CD14-positive monocyte (primary cell): ENCODE results near the gene ESD. TPM values are rescaled to one million over a fixed set of nuclear protein-coding genes. Genes with fewer than 3 reads are reported as not detected.

Experiments
- DNase-seq, 3 donors: peaks; one replicate each; pipeline ENCODE4 v3.0.0-alpha.2; 2011 to 2022
- H2AFZ ChIP-seq: 2 replicates; pipeline ENCODE4 v1.6.0; 2012; ENCODE audit warnings: mild to moderate bottlenecking, low read depth, low read length, inconsistent platforms; ENCODE audit not compliant: insufficient read depth, poor library complexity, severe bottlenecking
- H3K27ac ChIP-seq, 2 donors: 1 replicate in 1 of 2; 2 replicates in 1 of 2; pipeline ENCODE4 v1.5.1; 2012 to 2013; ENCODE audit warnings: low read length in 2 of 2, control low read depth in 1 of 2, inconsistent platforms in 1 of 2, low read depth in 1 of 2, mild to moderate bottlenecking in 1 of 2
- H3K27me3 ChIP-seq, 2 donors: one replicate each; pipeline versions ENCODE4 v1.6.0 to v1.6.1; 2011 to 2013; ENCODE audit warnings: low read length in 2 of 2; ENCODE audit not compliant: control insufficient read depth in 2 of 2, insufficient read depth in 2 of 2
- H3K36me3 ChIP-seq, 2 donors: replicated peaks in 1 of 2; 1 replicate in 1 of 2; 2 replicates in 1 of 2; pipeline versions ENCODE4 v1.5.1 to v1.6.1; 2012 to 2013; ENCODE audit warnings: low read length in 2 of 2, control low read depth in 1 of 2, inconsistent platforms in 1 of 2, mild to moderate bottlenecking in 1 of 2; ENCODE audit not compliant: insufficient read depth in 2 of 2, control insufficient read depth in 1 of 2
- H3K4me1 ChIP-seq, 2 donors: 1 replicate in 1 of 2; 2 replicates in 1 of 2; pipeline versions ENCODE4 v1.5.1 to v1.6.1; 2012 to 2013; ENCODE audit warnings: low read length in 2 of 2, control low read depth in 1 of 2, inconsistent platforms in 1 of 2, mild to moderate bottlenecking in 1 of 2, moderate library complexity in 1 of 2; ENCODE audit not compliant: insufficient read depth in 2 of 2, control insufficient read depth in 1 of 2
- H3K4me2 ChIP-seq: replicated peaks from 2 replicates; pipeline ENCODE3; 2012; ENCODE audit warnings: low read length, moderate library complexity, mild to moderate bottlenecking; ENCODE audit not compliant: poor library complexity, severe bottlenecking; ENCODE audit errors: extremely low read depth
- H3K4me3 ChIP-seq, 3 experiments: fragments of 200-600 bp in 1 of 3; sonication (generic) in 1 of 3; replicated peaks in 1 of 3; 1 replicate in 2 of 3; 2 replicates in 1 of 3; pipeline ENCODE4 v1.5.1; 2011 to 2013; ENCODE audit warnings: low read length in 3 of 3, mild to moderate bottlenecking in 3 of 3, control low read depth in 2 of 3, low read depth in 2 of 3, inconsistent platforms in 1 of 3, moderate library complexity in 1 of 3
- H3K79me2 ChIP-seq: 2 replicates; pipeline ENCODE4 v1.6.0; 2012; ENCODE audit warnings: mild to moderate bottlenecking, control low read depth, inconsistent platforms, low read length, moderate library complexity; ENCODE audit not compliant: insufficient read depth
- H3K9ac ChIP-seq: 2 replicates; pipeline ENCODE4 v1.6.0; 2017; ENCODE audit warnings: low read length, mild to moderate bottlenecking; ENCODE audit not compliant: insufficient read depth, poor library complexity, severe bottlenecking
- H3K9me3 ChIP-seq, 2 donors: replicated peaks in 1 of 2; 1 replicate in 1 of 2; 2 replicates in 1 of 2; pipeline versions ENCODE4 v1.5.1 to v1.6.1; 2012 to 2013; ENCODE audit warnings: low read length in 2 of 2, control low read depth in 1 of 2; ENCODE audit not compliant: control insufficient read depth in 1 of 2, insufficient read depth in 1 of 2
- H4K20me1 ChIP-seq: 2 replicates; pipeline ENCODE4 v1.6.0; 2012; ENCODE audit warnings: mild to moderate bottlenecking, low read length, control low read depth, moderate library complexity; ENCODE audit not compliant: insufficient read depth
- H3K27ac Mint-ChIP-seq, 7 donors: one replicate each; pipeline ENCODE4 v1.8.0; 2020; ENCODE audit warnings: mild to moderate bottlenecking in 7 of 7, mixed read lengths in 7 of 7, moderate library complexity in 6 of 7, inconsistent platforms in 2 of 7
- H3K27me3 Mint-ChIP-seq, 3 donors: one replicate each; pipeline ENCODE4 v1.8.0; 2021 to 2022; ENCODE audit warnings: low read depth in 3 of 3, mild to moderate bottlenecking in 3 of 3, mixed read lengths in 3 of 3, moderate library complexity in 3 of 3, inconsistent platforms in 1 of 3
- H3K36me3 Mint-ChIP-seq, 2 donors: one replicate each; pipeline ENCODE4 v1.8.0; 2020; ENCODE audit warnings: mixed read lengths in 2 of 2, inconsistent platforms in 1 of 2, mild to moderate bottlenecking in 1 of 2
- H3K4me1 Mint-ChIP-seq: one replicate; pipeline ENCODE4 v1.8.0; 2020; ENCODE audit warnings: mild to moderate bottlenecking, mixed read lengths
- H3K4me3 Mint-ChIP-seq, 2 donors: one replicate each; pipeline ENCODE4 v1.8.0; 2020; ENCODE audit warnings: mild to moderate bottlenecking in 2 of 2, mixed read lengths in 2 of 2, moderate library complexity in 1 of 2
- H3K9me3 Mint-ChIP-seq, 7 donors: one replicate each; pipeline ENCODE4 v1.8.0; 2020 to 2022; ENCODE audit warnings: mixed read lengths in 7 of 7, mild to moderate bottlenecking in 6 of 7, moderate library complexity in 6 of 7, inconsistent platforms in 2 of 7
- WGBS: methylation state at CpG from one replicate; pipeline ENCODE4 v1.1.5; 2013; ENCODE audit warnings: missing lambda C conversion rate; ENCODE audit not compliant: insufficient coverage; 5-methylcytosine and 5-hydroxymethylcytosine counted together
- intact Hi-C, 2 donors: fragments of 100-400 bp; cut with micrococcal nuclease; formaldehyde crosslinking; loops; one replicate each; pipeline versions ENCODE4 v1.15.0 to v1.15.1; 2023
- polyA plus RNA-seq, 3 donors: library from polyadenylated mRNA; depleted of rRNA in 1 of 3; unstranded in 2 of 3; stranded (reverse) in 1 of 3; fragments of 300-500 nt in 2 of 3; fragments of >200 nt in 1 of 3; fragmentation: Illumina TruSeq in 2 of 3; gene quantifications; 1 replicate in 2 of 3; 2 replicates in 1 of 3; pipeline ENCODE4 v1.2.3, GENCODE V29; 2012 to 2021
- TF ChIP-seq, protein P1 (sequence below): fragments of 200-600 bp; IDR thresholded peaks from one replicate; pipeline ENCODE4 v1.8.0; 2022; ENCODE audit warnings: antibody characterized with exemption, mild to moderate bottlenecking

Gene ESD
- polyA plus RNA-seq, 3 donors, result 46.8 to 147 (median 139) TPM

DNA sequence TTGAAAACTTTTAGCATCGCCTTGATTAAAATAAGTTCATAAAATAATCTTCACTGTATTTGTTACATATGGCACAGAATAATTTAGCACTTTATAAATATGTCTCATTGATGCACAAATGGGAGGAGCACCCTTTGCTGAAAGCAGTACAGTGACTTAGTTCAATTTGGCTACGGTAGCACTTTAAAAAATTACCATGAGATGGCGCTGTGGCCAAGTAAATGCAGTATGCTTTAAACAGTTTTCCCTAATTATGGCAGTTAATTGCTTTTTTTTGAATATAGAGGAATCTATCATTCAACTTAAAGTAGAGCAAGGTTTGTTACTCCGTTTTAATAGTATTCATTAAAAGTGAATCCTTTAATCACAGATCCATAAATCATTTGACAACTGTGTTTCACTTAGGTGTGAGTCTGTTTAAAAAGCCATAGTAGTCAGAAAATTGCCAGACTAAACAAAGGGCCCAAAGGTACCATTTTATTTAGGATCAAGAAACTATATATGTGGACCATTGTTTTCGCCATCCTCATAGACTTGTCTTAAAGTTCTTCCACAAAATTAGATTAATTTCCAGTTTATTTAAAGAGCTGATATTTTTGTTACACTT lies 34.7 kb upstream of the ESD start:
- Histone ChIP-seq H2AFZ (no peak overlapping the region), H4K20me1 (no peaks in the 10 kb centered on the region), H3K36me3 (no peaks in the 10 kb centered on the region), H3K4me3 (no peak overlapping the region), H3K4me1 (no peaks in the 10 kb centered on the region), H3K9ac (no peak overlapping the region), H3K27me3 (no peaks in the 10 kb centered on the region), H3K27ac (no peak overlapping the region), H3K79me2 (no peaks in the 10 kb centered on the region), H3K4me2 (no peak overlapping the region), H3K9me3 (no peaks in the 10 kb centered on the region)
- H3K4me3 Mint-ChIP-seq, result no peak overlapping the region
- H3K36me3 Mint-ChIP-seq, result no peaks in the 10 kb centered on the region
- WGBS, result no CpG with 5 or more reads among the region's 5 CpGs
- DNase-seq, result peak; percentile 27 to 60 (median 48)
- no peaks in the 10 kb centered on the region for H3K27me3 Mint-ChIP-seq
- intact Hi-C loops, result loop anchor here (5.0 kb wide), 1 partner anchor 946 kb away; no protein-coding TSS in a partner anchor
- no peaks in the 10 kb centered on the region for H3K4me1 Mint-ChIP-seq
- TF ChIP-seq, protein P1, sequence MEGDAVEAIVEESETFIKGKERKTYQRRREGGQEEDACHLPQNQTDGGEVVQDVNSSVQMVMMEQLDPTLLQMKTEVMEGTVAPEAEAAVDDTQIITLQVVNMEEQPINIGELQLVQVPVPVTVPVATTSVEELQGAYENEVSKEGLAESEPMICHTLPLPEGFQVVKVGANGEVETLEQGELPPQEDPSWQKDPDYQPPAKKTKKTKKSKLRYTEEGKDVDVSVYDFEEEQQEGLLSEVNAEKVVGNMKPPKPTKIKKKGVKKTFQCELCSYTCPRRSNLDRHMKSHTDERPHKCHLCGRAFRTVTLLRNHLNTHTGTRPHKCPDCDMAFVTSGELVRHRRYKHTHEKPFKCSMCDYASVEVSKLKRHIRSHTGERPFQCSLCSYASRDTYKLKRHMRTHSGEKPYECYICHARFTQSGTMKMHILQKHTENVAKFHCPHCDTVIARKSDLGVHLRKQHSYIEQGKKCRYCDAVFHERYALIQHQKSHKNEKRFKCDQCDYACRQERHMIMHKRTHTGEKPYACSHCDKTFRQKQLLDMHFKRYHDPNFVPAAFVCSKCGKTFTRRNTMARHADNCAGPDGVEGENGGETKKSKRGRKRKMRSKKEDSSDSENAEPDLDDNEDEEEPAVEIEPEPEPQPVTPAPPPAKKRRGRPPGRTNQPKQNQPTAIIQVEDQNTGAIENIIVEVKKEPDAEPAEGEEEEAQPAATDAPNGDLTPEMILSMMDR, result peak; percentile 92
- H3K27ac Mint-ChIP-seq, result no peak overlapping the region
- H3K9me3 Mint-ChIP-seq, result peaks cover 0 to 3% (median 0%) of the 10 kb centered on the region in 7 donors

DNA sequence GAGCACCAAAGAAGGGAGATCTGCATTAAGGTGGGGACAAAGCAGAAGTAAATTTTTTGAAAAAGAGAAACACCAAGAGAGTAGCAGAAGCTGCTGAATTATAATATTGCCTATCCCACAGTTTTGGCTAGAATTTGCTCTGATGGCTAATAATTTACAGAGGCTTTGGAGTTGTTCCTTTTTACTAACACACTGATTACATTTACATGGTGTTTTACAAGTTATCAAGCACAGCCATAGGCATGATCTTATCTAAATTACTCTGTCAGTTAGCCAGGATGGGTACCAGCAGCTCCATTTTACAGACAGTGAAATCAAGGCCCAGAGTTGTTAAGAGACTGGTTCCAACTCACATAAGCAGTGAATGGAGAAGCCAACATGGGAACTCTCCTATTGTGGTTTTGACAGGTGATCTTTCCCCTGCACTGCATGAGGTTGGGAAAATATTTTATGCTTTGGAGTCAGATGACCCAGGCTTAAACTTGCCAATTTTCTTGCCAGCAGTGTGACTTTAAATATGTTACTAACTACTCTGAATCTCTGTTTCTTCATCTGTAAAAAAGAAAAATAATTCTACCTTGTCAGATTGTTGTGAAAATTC lies 33.5 kb upstream of the ESD start:
- Histone ChIP-seq H3K27ac (no peak overlapping the region), H3K4me1 (no peaks in the 10 kb centered on the region), H3K9me3 (no peaks in the 10 kb centered on the region), H3K36me3 (no peaks in the 10 kb centered on the region), H2AFZ (no peak overlapping the region), H3K4me2 (no peak overlapping the region), H3K79me2 (no peaks in the 10 kb centered on the region), H4K20me1 (no peaks in the 10 kb centered on the region), H3K27me3 (no peaks in the 10 kb centered on the region), H3K9ac (no peak overlapping the region), H3K4me3 (no peak overlapping the region)
- no peak overlapping the region for H3K27ac Mint-ChIP-seq
- H3K4me1 Mint-ChIP-seq, result no peaks in the 10 kb centered on the region
- peaks cover 0 to 3% (median 0%) of the 10 kb centered on the region in 7 donors for H3K9me3 Mint-ChIP-seq
- DNase-seq, result no peak
- intact Hi-C loops, result loop anchor here (5.0 kb wide), 1 partner anchor 947 kb away; no protein-coding TSS in a partner anchor
- no peak overlapping the region for H3K4me3 Mint-ChIP-seq
- peaks cover 0 to 2% (median 0%) of the 10 kb centered on the region in 3 donors for H3K27me3 Mint-ChIP-seq
- TF ChIP-seq, protein P1, result no peak
- H3K36me3 Mint-ChIP-seq, result no peaks in the 10 kb centered on the region
